ENCODE results near the gene TNFSF11.
"Not testable (repeated sequence)": the region's sequence is repeated elsewhere in the genome, so short reads cannot be mapped to it uniquely, and the experiment has no call there.

TNFSF11 gene

DNA sequence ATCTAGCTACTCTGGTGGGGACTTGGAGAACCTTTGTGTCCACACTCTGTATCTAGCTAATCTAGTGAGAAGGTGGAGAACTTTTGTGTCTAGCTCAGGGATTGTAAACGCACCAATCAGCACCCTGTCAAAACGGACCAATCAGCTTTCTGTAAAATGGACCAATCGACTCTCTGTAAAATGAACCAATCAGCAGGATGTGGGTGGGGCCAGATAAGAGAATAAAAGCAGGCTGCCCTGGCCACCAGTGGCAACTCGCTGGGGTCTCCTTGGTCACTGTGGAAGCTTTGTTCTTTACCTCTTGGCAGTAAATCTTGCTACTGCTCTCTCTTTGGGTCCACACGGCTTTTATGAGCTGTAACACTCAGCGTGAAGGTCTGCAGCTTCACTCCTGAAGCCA lies 13.6 kb upstream of the TNFSF11 start:
- not testable (repeated sequence) for DNase-seq (ENCODE audit: low read depth)

DNA sequence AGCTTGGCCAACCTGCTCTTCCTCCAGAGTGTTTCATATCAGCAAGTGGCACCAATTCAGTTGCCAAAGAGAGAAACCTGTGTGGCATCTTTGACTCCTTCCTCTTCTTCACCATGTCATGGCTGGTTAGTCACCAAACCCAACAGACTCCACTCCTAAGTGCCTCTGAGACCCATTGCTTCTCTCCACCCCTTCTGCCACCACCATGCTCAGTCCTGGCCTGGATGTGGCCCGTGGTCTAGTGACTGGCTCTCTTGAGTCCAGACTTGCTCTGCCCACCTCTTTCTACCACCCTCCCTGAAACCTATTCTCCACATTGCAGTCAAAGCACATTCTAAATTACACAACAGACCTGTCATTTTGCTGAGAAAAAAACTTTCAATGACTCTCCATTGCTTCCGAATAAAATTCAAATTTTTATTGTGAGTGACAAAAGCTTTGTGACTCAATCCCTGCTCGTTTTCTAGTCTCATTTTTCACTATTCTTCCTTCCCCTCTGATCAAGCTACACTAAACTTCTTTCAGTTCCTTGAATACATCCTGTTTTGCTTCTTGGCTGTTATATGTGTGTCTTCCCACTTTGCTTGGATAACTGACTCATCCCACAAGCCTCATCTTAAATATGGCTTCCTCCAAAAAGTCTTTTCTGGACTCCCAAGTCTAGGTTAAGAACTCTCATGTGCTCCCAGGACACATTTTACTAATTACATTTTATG lies 12.0 kb upstream of the TNFSF11 start:
- DNase-seq (ENCODE audit: low read depth) = no peak

DNA sequence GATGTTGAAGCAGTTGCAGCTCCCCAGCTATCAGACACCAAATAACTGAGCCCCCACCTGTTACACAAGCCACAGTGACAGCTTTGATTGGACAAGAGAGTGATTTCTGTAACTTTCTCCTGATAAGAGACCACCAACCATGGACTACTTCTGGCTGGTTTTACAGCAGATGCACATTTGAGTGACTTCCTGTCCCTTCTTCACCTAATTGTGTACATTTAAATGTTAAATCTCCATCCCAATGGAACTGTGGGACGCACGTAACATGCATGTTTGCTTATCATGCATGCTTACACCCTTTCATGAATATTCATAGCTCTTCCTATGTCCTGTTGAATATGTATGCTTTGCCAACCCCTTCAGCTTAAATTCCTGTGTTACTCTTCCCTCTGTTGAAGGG lies 6.0 kb upstream of the TNFSF11 start:
- no peak for DNase-seq (ENCODE audit: low read depth)

- DNase-seq (ENCODE audit: low read depth) = no peak
These were observed 4.2 kb upstream of the TNFSF11 start for GRCh38 chr13:42569576-42570344.

GRCh38 chr13:42571895-42572294 lies 2.1 kb upstream of the TNFSF11 start:
- DNase-seq (ENCODE audit: low read depth) = no peak

- DNase-seq (ENCODE audit: low read depth) = peak; percentile 72
These were observed 721 bp downstream of the TNFSF11 start for GRCh38 chr13:42574435-42575311.

GRCh38 chr13:42575938-42576337 lies 2.0 kb downstream of the TNFSF11 start:
- no peak for DNase-seq (ENCODE audit: low read depth)

DNA sequence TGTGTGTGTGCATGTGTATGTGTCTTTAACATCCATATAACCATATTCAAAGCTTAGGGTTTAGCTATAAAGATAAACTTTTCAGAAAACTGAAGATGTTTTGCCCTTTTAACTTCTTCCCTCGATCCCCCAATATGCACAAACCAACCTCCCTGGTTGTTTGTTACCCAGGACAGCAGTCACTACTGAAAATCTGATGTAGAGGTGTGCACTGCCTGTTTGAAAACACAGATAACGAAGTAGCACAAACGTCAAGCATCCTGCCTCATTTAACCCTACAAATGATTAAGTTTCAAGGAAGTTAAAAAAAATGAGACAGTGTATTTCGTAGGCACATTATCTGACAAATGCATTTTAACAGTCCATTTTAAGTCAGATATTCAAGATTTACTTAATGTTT lies 3.6 kb downstream of the TNFSF11 start:
- DNase-seq (ENCODE audit: low read depth) = no peak

DNA sequence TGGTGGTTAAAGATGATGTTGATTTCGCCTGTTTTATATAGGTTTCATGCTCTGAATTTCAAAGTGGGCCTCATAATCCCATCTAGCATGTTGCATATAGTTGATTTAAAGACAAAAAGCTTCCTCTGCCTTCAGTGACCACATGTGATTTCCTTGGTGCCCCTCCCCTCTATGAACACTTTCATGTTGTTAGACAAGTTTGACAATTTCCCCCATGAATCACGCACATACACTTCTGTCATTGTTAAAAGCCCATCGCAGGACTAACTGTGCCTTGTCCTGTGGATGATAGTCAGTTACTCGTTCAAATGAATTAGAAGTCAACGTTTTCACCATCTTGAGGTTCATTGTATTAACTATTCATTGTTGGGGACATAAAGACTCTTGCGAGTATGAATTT lies 6.7 kb downstream of the TNFSF11 start:
- no peak for DNase-seq (ENCODE audit: low read depth)

DNA sequence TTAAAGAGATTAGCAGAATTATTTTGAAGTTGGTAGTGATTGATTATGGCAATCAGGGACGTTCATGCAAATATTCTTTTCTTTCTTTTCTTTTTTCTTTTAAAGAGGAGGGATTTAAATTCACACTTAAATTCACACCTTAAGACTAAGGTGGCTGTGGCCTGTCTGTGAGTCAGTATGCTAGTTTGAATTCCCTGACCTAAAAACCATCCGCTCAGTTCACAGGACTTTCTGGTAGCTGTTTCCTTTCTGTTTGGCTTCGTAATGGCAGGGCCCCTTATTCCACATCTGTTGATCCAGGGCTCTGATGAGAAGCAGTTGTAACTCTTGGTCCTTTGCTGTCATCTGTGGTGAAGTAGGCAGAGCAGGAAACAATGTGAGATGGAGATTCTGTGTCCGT lies 7.5 kb downstream of the TNFSF11 start:
- DNase-seq (ENCODE audit: low read depth) = no peak

- no peak for DNase-seq (ENCODE audit: low read depth)
These were observed 17.6 kb downstream of the TNFSF11 start for GRCh38 chr13:42591602-42592001.

- DNase-seq (ENCODE audit: low read depth) = no peak
These were observed 19.3 kb downstream of the TNFSF11 start for GRCh38 chr13:42592915-42593900.

GRCh38 chr13:42594481-42595252 lies 20.7 kb downstream of the TNFSF11 start:
- peak; percentile 40 for DNase-seq (ENCODE audit: low read depth)

- DNase-seq (ENCODE audit: low read depth) = no peak
These were observed 21.3 kb downstream of the TNFSF11 start for GRCh38 chr13:42595253-42595571.

DNA sequence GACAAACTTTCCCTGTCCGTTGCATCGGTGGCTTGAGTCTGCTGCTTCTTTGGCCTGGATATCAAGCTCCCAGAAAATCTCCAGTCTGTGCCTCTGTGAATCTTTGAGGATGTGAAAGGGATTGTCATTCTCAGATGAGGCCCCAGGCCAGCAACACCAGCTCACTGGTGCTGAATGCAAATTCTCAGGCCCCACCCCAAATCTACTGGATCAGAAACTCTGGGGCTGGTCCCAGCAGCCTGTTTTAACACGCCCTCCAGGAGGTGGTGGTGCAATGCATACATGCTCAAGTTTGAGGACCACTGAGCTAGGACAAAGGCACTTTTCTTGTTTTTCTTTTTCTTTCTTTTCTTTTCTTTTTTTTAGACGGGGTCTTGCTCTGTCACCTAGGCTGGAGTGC lies 23.6 kb downstream of the TNFSF11 start:
- DNase-seq (ENCODE audit: low read depth) = no peak

- DNase-seq (ENCODE audit: low read depth) = no peak
These were observed 27.0 kb downstream of the TNFSF11 start for GRCh38 chr13:42600943-42601342.

DNA sequence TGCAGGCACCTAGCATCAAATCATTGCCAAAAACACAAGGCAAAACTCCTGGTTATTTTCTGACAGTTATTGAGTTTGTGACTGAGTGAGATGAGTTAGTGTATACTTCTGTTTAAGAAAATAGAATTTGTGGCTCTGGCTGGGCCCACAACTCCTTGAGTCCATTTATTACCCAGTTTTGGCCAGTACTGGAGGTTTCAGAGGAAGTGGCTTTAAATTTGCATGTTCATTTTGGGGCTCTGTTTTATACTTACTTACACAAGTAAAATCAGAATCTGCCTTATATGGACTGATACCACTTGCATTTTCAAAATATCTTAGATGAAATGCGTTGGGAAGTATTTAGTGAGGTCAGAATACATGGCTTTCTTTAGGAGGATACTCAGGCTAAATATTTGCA lies 29.0 kb downstream of the TNFSF11 start:
- no peak for DNase-seq (ENCODE audit: low read depth)

- DNase-seq (ENCODE audit: low read depth) = no peak
These were observed 29.6 kb downstream of the TNFSF11 start for GRCh38 chr13:42603571-42603970.

- DNase-seq (ENCODE audit: low read depth) = no peak
These were observed 33.6 kb downstream of the TNFSF11 start for GRCh38 chr13:42607546-42607945.

GRCh38 chr13:42610649-42611048 lies 36.7 kb downstream of the TNFSF11 start:
- DNase-seq (ENCODE audit: low read depth) = no peak
